HG03439 (cell line): ENCODE data around the gene SDR39U1.

Experiments
- ATAC-seq: cut with Tn5 transposase; IDR thresholded peaks from one replicate; pipeline ENCODE4 v1.9.1; 2021; ENCODE audit warnings: mild to moderate bottlenecking, moderate library complexity; ENCODE audit not compliant: unreplicated experiment

Gene SDR39U1

DNA sequence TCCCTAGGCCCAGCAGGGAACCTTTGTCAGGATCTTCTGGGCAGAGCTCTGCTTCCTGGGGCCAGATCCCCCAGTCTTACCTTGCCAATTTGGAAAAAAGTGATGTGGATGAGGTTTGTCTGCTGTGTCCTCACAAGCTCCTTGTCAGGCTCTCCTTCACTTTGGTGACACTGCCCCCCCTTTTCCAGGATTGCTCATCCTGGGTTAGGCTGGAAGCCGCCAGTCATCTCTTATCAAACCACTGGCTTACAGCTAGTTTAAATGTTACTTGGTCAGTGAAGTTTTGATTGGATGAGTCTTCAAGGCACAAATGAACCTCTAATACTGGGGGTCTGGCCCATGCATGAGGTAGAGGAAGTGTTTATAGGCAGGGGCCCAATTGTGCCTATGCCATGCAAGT, 28.5 kb downstream of the SDR39U1 start:
- ATAC-seq = no peak

DNA sequence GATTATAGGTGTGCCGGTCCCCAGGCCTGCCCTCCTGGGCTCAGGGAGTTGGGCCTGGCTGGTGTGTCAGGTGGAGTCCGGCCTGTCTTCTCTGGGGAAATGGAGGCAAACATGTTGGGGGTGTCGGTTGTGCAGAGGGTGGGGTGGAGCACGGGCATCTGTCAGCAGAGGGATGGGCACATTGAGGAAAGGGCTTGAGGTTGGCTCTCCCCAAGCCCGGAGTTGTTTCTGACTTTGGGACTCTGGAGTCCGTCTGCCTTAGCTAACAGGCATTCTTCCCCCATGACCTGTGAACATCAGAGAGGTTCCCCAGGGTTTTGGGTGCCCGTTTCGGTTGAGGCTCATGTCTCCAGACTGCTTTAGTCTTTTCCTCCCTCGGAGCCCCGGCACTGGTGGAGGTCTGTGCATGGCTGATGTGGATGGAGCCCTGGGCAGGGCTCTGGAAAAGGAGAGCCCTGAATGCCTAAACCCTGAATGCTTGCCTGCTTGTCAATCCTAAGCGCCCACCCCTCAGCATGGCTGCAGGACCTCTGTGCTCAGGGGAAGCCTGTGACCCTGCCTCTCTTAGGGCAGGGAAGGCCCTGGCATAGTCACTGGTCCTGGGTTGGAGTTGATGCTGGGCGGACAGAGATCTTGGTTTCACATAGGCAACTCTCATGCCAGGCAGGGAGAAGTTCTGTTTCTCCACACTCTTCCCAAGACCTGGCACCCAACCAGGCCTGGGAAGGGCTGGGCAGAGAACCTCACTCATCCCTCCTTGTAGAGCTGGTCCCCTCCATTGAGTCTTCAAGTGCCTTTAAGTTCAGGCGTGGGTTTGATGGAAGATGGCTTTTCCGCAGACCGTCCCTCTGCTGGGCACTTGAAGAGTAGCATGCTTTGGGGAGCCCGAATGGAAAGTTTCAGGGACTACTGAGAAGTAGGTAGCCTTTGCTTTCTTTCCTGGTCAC, 30.9 kb downstream of the SDR39U1 start:
- no peak for ATAC-seq

DNA sequence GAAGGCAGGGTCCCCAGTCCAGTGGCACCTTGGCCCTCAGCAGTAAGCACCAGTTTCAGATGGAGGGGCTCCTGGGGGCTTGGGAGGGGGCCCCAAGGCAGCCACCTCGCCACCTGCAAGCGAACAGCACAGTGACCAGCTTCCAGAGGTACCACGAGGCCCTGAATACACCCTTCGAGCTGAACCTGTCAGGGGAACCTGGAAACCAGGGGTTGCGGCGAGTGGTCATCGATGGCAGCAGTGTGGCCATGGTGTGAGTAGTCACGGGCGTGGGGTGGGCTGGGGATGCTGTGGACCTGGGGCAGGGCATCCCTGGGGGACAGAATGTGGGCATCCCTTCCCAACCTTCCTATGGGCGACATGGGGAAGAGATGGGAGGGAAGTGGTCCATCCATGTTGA, 32.6 kb downstream of the SDR39U1 start:
- ATAC-seq = no peak

DNA sequence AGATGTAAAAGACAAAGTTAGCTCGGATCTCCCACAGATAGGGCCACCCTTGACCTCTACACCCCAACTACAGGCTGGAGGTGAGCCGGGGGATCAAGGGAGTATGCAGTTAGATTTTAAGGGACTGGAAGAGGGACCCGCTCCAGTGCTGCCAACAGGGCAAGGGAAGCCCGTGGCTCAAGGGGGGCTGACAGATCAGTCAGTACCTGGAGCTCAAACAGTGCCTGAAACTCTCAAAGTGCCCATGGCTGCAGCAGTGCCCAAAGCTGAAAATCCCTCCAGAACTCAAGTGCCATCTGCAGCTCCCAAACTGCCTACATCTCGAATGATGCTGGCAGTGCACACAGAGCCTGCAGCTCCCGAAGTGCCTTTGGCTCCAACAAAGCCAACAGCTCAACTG, 33.4 kb downstream of the SDR39U1 start:
- no peak for ATAC-seq

DNA sequence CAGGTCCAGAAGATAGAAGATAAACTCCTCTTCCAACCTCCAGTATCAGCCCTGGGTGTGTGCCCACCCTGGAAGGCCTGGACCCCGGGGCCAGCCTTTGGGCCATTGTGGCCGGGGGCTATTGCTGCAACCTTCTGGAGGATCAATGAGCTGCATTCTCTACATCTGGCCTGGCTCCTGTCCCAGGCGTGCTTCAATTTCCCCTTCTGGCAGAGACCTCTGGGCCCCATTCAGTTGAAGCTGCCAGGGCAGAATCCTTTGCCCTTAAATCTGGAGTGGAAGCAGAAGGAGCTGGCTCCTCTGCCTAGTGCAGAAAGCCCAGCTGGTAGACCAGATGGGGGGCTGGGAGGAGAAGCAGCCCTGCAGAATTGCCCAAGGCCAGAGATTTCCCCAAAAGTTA, 33.8 kb downstream of the SDR39U1 start:
- no peak for ATAC-seq

GRCh38 chr14:24407608-24408325, 34.8 kb downstream of the SDR39U1 start:
- no peak for ATAC-seq

DNA sequence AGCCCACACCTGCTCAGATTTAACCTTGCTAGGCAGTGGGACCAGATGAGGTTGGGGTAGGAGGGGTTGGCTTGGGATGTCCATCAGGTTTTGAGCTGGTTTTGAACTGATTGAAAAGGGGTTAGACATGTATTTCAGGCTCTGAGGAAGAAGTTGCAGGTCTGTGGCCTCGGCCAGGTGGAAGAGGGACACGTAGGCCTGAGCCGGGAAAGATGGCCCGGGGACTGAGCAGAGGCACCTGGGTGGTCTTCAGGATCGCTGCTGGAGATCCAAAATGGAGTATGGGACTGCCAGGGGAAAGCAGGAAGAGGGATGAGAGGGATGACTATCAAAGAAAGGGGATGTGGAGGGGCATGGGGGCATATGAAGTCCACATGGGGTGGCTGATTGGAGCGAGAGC, 36.2 kb downstream of the SDR39U1 start:
- no peak for ATAC-seq

- ATAC-seq = no peak
Observed at GRCh38 chr14:24404814-24405213, 37.8 kb downstream of the SDR39U1 start.

DNA sequence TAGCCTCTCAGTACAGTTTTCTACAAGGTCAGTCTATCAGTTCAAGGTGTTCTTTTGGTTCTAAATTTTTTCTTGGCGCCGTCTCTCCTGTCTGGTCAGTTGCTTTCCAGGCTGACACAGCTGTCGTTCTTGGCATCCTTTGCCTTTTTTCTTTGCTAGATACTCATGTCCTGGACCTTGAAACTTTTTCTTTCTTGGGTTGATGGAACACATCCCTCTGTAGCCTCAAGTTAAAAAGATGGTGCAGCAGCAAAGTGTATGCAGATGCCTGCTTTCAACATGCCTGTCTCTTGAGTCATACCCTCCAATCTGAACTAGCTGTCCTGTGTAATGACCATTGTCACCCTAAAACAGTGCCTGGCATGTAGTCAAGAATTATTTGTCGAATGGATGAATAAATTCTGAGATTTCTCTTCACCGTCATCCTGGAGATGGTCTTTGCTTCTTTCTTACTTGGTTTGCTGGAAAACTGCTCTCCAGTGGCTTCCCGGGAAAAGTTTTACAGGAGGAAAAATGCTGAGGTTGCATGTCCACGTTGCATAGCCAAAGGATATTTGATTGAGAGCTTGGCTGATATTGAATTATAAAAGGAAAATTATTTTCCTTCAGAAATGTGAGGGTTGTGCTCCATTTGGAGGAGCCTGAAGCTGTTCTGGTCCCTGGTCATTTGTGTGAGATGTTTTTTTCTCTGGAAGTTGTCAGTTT, 39.1 kb downstream of the SDR39U1 start:
- no peak for ATAC-seq

DNA sequence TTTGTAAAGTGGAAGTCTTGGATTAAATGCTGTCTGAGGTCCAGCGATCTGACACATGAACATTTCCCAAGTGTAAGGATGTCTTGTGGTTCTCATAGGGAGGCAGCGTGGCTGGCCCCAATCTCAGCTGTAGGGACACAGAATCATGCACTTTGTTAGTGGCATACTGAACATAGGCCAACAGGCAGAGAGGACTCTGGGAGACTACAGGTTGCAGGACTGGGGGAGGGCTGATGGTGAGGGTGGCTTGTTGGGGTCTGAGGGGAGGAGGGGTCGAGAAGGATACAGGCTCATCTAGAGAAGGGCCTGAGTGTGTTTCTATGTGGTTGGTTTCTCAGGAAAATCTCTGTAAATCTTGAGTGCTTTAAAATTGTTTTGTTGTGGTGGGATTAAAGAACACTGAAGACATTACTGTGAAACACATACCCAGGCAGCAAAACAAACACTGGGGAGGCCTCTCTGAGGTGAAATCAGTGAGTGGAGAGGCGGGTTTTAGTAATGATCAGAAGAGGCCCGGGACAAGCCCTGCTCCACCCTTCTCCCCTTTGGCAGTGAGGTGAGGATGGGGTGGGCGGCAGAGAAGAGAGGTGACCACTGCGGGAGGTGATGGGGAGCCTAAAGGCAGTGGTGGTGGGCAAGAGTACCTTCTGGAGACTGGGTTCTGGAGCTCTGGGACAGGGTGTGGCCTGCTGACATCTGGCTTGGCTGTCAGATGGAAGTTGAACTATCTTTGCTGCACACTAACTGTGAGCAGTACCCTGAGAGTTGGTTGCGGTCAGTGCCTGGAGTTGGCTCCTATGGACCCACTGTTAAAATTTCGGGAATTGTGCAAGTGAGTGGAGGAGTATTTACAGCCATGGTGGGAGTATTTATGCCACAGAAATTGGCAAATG, 40.5 kb downstream of the SDR39U1 start:
- no peak for ATAC-seq

- ATAC-seq = no peak
Observed at GRCh38 chr14:24399999-24400718, 42.4 kb downstream of the SDR39U1 start.

- ATAC-seq = no peak
Observed at GRCh38 chr14:24399447-24399822, 43.1 kb downstream of the SDR39U1 start.

DNA sequence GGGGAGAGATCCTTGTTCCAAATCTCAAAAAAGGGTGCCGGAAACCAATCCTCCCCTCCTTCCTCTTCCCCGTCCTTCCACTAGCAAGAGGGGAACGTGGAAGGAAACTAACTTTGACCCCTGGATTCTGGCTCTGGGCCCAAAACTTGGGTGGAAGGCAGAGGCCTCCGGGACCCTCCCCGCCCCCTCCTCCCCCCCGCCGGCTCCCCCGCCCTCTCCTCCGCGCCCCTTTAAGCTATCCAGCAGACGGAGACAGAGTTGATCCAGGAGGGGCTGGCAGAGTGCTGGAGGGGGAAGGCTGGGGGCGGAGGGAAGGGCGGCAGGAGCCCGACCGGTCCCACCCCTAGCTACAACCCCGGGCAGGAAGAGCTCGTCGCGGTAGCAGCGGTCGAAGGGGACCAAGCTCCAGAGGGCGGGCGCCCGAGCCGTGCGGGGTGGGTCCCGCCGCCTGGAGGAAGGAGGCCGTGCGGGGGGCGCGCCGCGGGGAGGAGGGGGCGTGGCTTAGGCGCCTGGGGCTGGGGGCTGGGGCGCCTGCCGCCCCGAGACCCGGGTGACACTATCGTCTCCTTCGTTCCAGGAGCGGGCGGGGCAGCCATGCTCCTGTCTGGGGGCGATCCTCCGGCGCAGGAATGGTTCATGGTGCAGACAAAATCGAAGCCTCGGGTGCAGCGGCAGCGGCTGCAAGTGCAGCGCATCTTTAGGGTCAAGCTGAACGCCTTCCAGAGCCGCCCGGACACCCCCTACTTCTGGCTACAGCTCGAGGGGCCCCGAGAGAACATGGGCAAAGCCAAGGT, 43.7 kb downstream of the SDR39U1 start, which contains the start of gene NYNRIN:
TSS of gene NYNRIN (plus strand) at position 351 of the 794 bp plus-strand sequence. CDS start at position 595, 244 bp downstream.
- ATAC-seq = no peak

DNA sequence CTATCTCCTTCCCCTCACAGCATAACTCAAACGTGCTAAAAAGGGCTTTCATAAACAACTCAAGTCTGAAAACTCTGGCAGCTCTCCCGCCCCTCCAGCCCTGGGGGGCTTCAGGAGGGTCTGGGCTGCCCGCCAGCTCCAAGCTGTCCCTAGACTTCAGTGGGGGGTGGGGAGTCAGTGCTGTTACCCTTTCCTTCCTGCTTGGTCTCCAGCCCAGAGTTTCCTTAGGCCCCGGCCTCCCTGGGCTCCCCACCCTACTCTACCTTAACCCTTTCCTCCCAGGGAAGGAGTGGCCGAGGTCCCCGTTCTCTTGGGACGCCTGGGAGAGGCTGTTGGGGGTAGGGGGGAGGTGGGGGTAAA, 44.3 kb downstream of the SDR39U1 start:
- no peak for ATAC-seq

- ATAC-seq = no peak
Observed at GRCh38 chr14:24397639-24398292, 44.8 kb downstream of the SDR39U1 start.

GRCh38 chr14:24395609-24396582, 46.7 kb downstream of the SDR39U1 start:
- no peak for ATAC-seq

DNA sequence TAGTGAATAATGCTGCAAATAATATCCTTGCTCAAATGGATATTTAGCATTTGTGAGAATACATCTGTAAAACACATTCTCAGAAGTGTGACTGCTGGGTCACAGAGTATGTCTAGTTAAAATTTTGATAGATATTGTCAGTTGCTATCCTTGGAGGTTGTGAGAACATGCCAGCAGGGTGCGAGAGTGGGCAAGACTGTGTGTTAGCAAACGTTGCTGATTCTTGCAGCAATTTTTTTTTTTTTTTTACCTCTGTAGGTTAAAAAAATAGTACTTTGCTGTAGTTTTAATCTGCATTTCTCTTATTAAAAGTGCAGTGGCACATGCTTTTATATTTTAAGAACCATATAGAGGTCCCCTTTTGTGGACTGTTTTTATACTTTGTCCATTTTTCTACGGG, 48.3 kb downstream of the SDR39U1 start:
- no peak for ATAC-seq
